AG04450 (cell line): ENCODE results near the gene RFPL3. TPM values are rescaled to one million over a fixed set of nuclear protein-coding genes. Genes with fewer than 3 reads are reported as not detected.

Experiments used
- CTCF ChIA-PET: fragments of 300-600, 350-600 bp; formaldehyde crosslinking; extraction: SDS; loops from one replicate; lab custom pipeline; 2022; ENCODE audit warnings: antibody characterized with exemption, inconsistent platforms; lab: Charles Lee
- POLR2A ChIA-PET: fragments of 350-600 bp; formaldehyde crosslinking; extraction: SDS; loops from one replicate; lab custom pipeline; 2021; ENCODE audit warnings: antibody characterized with exemption, inconsistent platforms; lab: Yijun Ruan, JAX
- DNase-seq: peaks from one replicate; pipeline ENCODE4 v3.0.0-alpha.2; 2011; ENCODE audit warnings: low read depth, low spot score
- H3K27ac ChIP-seq: one replicate; pipeline ENCODE4 v1.5.1; 2012; ENCODE audit warnings: low read depth, low read length, control low read depth
- H3K27me3 ChIP-seq: one replicate; pipeline ENCODE4 v1.6.0; 2012; ENCODE audit warnings: low read length; ENCODE audit not compliant: control insufficient read depth, insufficient read depth
- H3K4me3 ChIP-seq: 2 replicates; pipeline ENCODE4 v1.5.1; 2011; ENCODE audit warnings: mild to moderate bottlenecking, low read depth, low read length, control low read depth
- H3K9me3 ChIP-seq: 2 replicates; pipeline ENCODE4 v1.5.1; 2012; ENCODE audit warnings: low read length; ENCODE audit not compliant: control insufficient read depth, insufficient read depth
- CTCF ChIP-seq: IDR thresholded peaks from 2 replicates; pipeline ENCODE4 v1.5.1; 2011; ENCODE audit warnings: low read depth, low read length, control low read depth, inconsistent platforms
- polyA plus RNA-seq: library from polyadenylated mRNA; depleted of rRNA; stranded (reverse); fragments of >200 nt; gene quantifications from 2 replicates; pipeline ENCODE4 v1.2.3, GENCODE V29; 2011

Gene RFPL3
- polyA plus RNA-seq, 1 experiment: not detected

GRCh38 chr22:32325811-32326237 lies 31.8 kb upstream of the RFPL3 start:
- ChIA-PET CTCF (no interaction called here), POLR2A (no interaction called here)
- no peaks in the 10 kb centered on the region for H3K9me3 ChIP-seq
- no peak overlapping the region for H3K4me3 ChIP-seq
- H3K27ac ChIP-seq: no peak overlapping the region
- no peak for DNase-seq
- TF ChIP-seq CTCF: no peak
- no peaks in the 10 kb centered on the region for H3K27me3 ChIP-seq

GRCh38 chr22:32326647-32327046 lies 31.0 kb upstream of the RFPL3 start:
- no peaks in the 10 kb centered on the region for H3K27me3 ChIP-seq
- no peaks in the 10 kb centered on the region for H3K9me3 ChIP-seq
- no peak overlapping the region for H3K27ac ChIP-seq
- DNase-seq: no peak
- H3K4me3 ChIP-seq: no peak overlapping the region
- POLR2A ChIA-PET: no interaction called here
- TF ChIP-seq CTCF: no peak
- CTCF ChIA-PET: no interaction called here

DNA sequence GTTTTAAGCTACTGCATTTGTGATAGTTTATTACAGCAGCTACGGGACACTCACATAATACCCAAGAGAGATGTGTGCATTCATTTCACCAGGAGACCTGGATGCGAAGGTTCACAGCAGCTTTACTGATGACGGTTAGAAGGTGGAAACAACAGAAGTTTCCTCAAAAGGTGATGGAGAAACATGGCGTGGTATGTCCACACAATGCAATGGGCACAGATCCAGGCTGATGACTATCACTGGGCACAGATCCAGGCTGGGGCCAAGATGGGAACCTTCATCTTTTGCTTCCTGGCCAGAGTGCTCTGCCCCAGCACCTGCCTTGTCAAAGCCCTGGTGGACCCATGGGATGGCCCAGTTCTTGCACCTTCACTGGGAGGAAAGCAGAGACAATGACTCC lies 30.6 kb upstream of the RFPL3 start:
- no peak for TF ChIP-seq CTCF
- H3K9me3 ChIP-seq: no peaks in the 10 kb centered on the region
- H3K4me3 ChIP-seq: no peak overlapping the region
- CTCF ChIA-PET: no interaction called here
- no peaks in the 10 kb centered on the region for H3K27me3 ChIP-seq
- no peak for DNase-seq
- no peak overlapping the region for H3K27ac ChIP-seq
- POLR2A ChIA-PET: no interaction called here

GRCh38 chr22:32327596-32328171 lies 30.0 kb upstream of the RFPL3 start:
- Histone ChIP-seq H3K4me3 (no peak overlapping the region), H3K27ac (no peak overlapping the region), H3K27me3 (no peaks in the 10 kb centered on the region), H3K9me3 (no peaks in the 10 kb centered on the region)
- ChIA-PET CTCF (no interaction called here), POLR2A (no interaction called here)
- no peak for DNase-seq
- no peak for TF ChIP-seq CTCF

GRCh38 chr22:32328306-32329201 lies 29.1 kb upstream of the RFPL3 start:
- Histone ChIP-seq H3K4me3 (no peak overlapping the region), H3K27ac (no peak overlapping the region), H3K27me3 (no peaks in the 10 kb centered on the region), H3K9me3 (no peaks in the 10 kb centered on the region)
- ChIA-PET CTCF (no interaction called here), POLR2A (no interaction called here)
- DNase-seq: no peak
- no peak for TF ChIP-seq CTCF
